ENCODE results near the gene ARPC5.
A peak's percentile ranks its signal among the peaks of the same experiment; 100 is the strongest.

ARPC5 gene

DNA sequence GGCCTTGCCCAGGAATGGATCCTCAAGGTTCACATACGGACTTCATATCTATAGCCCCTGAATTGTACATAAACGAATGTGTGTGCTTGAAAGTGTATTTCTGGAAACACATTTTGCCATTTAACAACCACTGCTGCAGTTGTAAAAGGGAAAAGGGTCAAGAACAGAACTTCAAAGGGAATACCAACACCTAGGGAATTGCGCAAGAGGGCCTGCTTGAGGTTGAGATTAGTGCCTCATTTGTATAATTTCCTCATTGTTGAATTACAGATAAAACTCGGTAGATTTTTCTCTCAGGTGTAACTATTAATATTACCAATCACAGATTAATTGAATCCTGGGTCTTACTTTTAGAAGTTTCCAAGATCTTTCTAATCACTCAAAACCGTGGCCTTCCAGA, 51.4 kb downstream of the ARPC5 start:
- no peak for DNase-seq

DNA sequence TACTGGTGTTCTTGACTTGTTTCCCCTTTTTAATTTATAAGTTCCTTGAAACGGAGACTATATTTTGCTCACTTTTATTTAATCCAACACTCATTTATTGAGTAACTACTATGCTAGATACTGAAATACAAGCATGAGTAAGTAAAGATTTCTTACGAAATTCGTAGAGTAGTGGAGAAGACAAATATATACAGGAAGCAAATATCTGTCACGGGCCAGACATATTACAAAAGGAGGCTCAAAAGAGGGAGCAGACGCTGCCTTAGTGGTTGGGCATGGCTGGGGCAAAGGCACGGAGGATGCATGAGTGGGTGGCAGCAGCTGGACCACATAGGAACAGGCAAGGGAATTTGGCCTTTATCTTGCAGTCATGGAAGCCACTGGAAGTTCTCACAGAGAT, 52.1 kb downstream of the ARPC5 start:
- no peak for DNase-seq

DNA sequence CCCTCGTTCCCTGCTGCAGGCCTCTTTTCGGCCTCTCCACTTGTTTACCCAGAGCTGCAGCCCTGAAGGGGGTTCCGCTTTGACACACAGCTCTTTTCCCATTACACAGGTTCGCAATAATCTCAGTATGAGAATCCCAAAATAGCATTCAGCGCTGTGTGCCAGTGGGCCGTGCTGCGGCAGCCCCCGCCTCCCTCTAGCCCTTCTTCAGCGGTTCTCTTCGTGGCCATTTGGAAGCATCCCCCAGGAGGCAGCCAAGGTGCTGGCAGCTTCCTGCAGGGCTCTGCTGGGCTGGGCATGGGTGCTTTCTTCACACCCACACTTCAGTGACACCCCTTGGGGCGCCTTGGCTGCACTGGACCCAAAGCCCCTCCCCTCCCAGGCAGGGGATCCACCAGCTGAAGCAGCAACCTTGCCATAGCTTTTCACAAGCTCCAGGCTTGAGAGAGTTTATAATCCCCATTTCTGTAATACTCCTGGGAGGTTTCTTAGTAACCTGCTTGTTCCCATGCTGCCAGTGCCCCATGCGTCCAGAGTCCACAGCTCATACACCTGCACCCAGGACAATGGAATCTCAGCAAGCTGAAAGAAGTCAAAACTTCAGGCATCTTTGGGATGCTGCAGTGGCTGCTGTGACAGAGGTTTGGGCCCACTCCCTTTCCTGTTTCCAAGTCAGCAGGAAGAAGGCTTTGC, 53.4 kb downstream of the ARPC5 start:
- DNase-seq: no peak

- DNase-seq: peak; percentile 38
Measured at GRCh38 chr1:183580281-183580682, 55.3 kb downstream of the ARPC5 start.

DNA sequence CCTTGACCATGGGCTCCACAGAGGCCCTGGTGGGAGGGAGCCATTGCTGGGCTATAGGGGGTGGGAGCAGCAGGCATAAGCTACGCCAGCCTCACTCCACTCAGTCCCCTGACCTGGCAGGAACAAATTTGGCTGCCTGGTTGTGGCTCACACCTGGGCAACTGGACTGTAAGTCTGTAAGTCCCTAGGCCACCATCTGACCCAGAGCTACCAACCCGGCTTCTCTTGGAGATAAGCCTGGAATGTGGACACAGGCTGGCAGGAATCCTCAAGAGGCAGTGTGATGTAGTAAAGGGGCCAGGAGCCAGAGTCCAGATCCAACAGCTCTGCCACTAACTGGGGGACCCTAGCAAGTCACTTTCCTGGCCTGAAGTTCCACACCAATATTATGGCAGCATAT, 56.7 kb downstream of the ARPC5 start:
- no peak for DNase-seq

- DNase-seq: no peak
Measured at GRCh38 chr1:183577897-183578465, 57.6 kb downstream of the ARPC5 start.

DNA sequence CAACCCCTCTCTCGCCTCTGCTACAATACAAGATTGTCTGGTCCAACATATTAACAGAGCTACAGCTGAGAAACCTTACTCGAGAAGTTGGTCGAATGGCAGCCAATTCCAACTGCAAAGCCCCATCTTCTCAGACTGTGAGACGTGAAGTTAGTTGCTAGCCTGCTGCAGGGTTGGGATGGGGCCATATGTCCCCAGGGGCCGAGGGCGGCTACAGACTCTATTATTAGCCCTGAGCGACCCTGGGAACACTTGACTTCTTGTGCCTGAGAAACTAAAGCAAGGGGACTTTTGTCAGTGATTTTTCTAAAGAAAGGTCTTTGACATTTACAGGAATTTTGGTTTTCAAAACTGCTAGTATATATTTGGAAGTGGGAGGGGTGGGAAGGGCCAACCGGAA, 59.0 kb downstream of the ARPC5 start:
- no peak for DNase-seq

DNA sequence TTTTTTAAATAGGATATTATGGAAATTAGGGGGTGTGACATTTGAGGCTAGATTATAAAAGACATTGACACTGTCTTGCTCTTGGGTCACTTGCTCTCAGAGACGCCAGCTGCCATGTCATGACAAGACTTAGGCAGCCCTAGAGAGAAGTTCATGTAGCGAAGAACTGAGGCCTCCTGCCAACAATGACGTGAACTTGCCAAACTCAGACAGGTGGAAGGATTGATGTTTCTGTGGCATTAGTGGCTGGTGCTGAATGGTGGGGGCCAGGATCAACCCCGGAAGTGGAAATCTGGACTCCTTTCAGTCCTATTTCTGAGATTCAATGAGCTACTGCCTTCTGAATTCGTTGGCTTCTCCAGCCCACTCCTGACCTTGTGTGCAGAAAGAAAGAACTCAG, 60.0 kb downstream of the ARPC5 start:
- no peak for DNase-seq

- no peak for DNase-seq
Measured at GRCh38 chr1:183572721-183573120, 62.9 kb downstream of the ARPC5 start.

- no peak for DNase-seq
Measured at GRCh38 chr1:183571678-183572268, 63.8 kb downstream of the ARPC5 start.
